GM12874 (cell line): ENCODE data around the gene SCP2.

Experiments used
- TF ChIP-seq, protein P1 (sequence below): IDR thresholded peaks from 2 replicates; pipeline ENCODE4 v1.5.1; 2011; ENCODE audit warnings: low read depth, mild to moderate bottlenecking, control low read depth, low read length, moderate library complexity; ENCODE audit not compliant: insufficient read depth

The SCP2 gene

DNA sequence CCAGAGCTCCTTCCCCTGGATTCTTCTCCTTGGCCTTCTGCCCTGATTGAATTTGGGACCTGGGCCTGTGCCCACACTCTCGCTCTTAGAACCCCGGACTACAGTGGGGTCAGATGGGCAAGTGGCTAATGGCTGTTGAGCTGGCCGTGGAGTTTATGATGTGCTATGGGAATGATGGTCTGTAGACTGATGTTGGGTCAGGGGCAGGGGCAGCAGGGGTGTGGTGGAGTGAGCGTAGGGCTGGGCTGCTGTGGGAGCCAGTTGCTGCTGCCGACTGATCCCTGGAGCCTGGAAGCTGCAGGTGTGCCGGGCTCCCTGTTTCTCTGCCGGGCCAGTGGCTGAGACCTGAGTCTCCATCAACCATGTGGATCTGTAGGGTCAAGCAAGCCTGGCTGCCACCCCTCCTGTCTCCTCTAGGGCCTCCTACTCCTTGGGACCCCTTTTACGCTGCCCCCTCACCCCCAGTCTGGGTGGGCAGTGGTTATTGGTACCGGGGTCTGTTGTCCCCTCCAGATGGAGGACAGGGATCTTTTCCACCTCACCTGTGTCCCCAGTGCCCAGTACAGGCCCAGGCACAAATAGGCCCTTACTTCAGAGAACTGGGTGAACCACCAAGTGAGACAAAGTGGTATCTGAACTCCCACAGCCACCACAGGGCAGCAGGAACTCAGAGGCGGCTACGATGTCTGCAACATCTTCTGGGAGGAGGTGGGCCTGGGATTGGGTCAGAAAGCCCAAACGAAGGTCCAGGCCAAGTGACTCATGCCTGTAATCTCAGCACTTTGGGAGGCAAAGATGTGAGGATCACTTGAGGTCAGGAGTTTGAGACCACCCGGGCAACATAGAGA, 140.0 kb downstream of the SCP2 start:
- TF ChIP-seq, protein P1, sequence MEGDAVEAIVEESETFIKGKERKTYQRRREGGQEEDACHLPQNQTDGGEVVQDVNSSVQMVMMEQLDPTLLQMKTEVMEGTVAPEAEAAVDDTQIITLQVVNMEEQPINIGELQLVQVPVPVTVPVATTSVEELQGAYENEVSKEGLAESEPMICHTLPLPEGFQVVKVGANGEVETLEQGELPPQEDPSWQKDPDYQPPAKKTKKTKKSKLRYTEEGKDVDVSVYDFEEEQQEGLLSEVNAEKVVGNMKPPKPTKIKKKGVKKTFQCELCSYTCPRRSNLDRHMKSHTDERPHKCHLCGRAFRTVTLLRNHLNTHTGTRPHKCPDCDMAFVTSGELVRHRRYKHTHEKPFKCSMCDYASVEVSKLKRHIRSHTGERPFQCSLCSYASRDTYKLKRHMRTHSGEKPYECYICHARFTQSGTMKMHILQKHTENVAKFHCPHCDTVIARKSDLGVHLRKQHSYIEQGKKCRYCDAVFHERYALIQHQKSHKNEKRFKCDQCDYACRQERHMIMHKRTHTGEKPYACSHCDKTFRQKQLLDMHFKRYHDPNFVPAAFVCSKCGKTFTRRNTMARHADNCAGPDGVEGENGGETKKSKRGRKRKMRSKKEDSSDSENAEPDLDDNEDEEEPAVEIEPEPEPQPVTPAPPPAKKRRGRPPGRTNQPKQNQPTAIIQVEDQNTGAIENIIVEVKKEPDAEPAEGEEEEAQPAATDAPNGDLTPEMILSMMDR: no peak

DNA sequence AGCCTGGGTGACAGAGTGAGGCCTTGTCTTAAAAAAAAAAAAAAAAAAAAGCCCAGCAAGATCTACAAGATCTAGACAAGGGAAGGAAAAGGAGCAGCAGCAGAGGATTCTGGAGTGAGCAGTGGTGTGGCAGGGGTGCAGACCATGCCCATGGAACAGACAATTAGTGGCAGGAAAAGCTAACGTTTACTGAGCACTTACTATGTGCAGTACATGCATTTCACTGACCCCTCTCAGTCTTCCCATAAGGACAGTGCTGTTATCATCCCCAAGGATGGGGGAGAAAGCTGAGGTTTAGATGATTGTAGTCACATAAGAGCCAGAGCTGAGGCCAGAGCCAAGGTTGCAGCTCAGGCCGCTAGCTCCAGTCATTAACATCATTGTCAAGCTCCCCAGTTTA, 140.8 kb downstream of the SCP2 start:
- TF ChIP-seq, protein P1: no peak

DNA sequence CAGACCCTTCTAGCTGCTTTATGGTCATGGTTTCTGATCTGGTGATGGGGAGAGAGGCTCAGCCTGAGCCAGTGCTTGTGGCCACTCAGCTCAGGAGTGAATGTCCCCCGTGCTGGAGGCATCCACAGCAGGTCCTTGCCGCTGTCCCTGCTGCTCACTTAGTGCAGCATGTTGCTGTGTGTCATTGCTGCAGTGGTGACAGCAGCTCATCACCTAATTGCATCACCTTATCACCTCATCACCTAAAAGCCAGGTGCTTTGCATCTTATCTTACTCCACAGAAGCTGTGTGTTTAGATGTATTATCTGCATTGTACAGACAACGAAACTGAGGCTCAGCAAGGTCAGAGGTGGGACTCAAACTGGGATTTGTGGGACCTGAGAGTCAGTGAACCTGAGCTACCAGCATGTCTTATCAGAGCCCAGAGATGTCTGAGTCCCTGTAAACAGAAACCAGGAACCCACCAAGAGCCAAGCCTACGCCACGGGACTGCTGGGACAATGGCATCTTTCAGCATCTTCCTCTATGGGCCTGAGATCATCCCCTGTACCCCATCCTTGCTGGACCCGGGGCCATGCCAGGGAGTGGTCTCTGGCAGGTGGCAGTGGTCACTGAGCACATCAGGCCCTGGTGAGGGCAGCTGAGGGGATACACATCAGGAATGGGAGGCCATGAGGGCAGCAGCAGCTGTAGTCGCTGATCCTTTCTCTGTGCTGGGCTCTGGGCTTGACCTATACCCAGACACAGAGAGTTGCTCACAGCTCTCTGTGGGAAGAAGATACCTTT, 141.4 kb downstream of the SCP2 start:
- TF ChIP-seq, protein P1: no peak

DNA sequence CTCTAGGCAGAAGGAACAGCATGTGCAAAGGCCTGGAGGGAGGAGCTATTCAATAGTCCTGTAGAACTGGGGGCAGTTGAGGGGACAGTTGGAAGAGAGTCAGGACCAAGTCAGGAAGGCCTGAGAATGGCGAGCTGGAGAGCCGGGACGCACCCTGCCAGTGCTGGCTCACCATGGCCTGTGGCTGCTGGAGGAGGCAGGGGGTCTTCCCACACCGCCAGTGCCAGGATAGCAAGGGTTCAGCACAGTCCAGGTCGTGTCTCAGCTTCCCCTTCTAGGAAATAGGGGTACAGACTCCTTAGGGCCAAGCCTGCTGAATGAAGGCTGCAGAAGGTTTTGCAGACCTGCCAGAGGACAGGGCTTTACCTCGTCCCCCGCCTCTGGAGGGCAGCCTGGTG, 142.2 kb downstream of the SCP2 start:
- TF ChIP-seq, protein P1: no peak

DNA sequence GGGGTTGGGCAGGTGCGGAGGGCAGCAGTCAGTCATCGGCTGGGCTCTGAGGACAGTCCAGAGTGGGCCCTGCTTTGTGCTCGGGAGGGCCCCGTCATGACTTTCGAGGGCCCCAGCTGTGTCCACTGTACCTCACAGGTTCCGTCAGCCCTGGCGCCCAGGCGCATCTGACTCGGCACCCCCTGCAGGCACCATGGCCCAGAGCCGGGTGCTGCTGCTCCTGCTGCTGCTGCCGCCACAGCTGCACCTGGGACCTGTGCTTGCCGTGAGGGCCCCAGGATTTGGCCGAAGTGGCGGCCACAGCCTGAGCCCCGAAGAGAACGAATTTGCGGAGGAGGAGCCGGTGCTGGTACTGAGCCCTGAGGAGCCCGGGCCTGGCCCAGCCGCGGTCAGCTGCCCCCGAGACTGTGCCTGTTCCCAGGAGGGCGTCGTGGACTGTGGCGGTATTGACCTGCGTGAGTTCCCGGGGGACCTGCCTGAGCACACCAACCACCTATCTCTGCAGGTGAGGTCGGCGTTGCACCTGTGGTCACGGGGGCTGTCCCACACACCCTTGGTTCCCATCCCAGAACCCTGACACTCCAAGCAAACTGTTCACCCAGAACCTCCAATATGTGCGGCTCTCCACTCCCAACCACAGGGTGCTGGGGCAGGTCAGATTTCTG, 142.7 kb downstream of the SCP2 start:
- TF ChIP-seq, protein P1: no peak

DNA sequence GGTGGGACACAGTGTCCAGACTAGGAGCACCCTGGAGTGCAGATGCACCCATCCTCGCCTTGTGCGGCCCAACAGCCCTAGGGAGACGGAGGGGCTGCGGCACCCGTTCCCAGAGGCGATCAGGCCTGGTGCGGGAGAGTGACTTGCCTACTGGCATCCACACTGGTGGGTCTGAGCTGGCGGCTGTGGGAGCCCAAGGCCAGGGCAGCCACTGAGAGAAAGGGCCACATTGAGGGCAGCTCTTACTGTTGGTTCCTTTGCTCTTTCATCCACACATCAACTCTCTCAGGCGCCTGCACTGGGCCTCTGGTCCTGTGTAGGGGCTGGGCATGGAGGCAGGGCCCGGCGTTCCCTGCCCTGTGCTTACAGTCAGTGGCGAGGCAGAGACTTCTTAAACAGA, 143.5 kb downstream of the SCP2 start:
- TF ChIP-seq, protein P1: no peak
